K562 (cell line): ENCODE results near the gene PLRG1. TPM values are rescaled to one million over a fixed set of nuclear protein-coding genes. Genes with fewer than 3 reads are reported as not detected.

Experiments
- ATAC-seq: fragments of 200-7000 bp; cut with Tn5 transposase; 3 replicates; pipeline ENCODE4 v1.9.1; 2020; ENCODE audit warnings: moderate library complexity
- Bru-seq: library from RNA; stranded (reverse); fragments of 400-500 nt; gene quantifications from one replicate; lab custom pipeline; 2021; lab: Mats Ljungman, UMichigan
- BruChase-seq, 2 experiments: library from RNA; stranded (reverse); fragments of 400-500 nt; gene quantifications; one replicate each; lab custom pipeline; 2021; lab: Mats Ljungman, UMichigan
- BruUV-seq: library from RNA; stranded (reverse); fragments of 400-500 nt; replicated peaks from 2 replicates; lab custom pipeline; 2021; lab: Mats Ljungman, UMichigan
- CTCF ChIA-PET: fragments of 300-600 bp; formaldehyde crosslinking; extraction: SDS; loops from one replicate; lab custom pipeline; 2021; ENCODE audit warnings: low intra/inter-chr PET ratio; lab: Yijun Ruan, JAX
- POLR2A ChIA-PET: fragments of 300-600, 350-650 bp; sonication (Branson Sonifier 250); formaldehyde crosslinking; extraction: SDS; loops from one replicate; lab custom pipeline; 2021; ENCODE audit warnings: antibody characterized with exemption, inconsistent platforms; lab: Yijun Ruan, JAX
- DNase-seq, 4 experiments: peaks; one replicate each; pipeline versions ENCODE4 v3.0.0 to v3.0.0-alpha.2; 2011 to 2018; ENCODE audit warnings: low spot score in 3 of 4, mixed read lengths in 3 of 4; ENCODE audit errors: extremely low read depth in 1 of 4
- FAIRE-seq: peaks from 2 replicates; lab custom pipeline; 2011; peaks lifted over from hg19 to GRCh38; lab: Jason Lieb, UNC
- H2AFZ ChIP-seq: 2 replicates; pipeline ENCODE4 v1.6.0; 2011; ENCODE audit warnings: low read depth, low read length, control low read depth, inconsistent platforms
- H3K27ac ChIP-seq: fragments of 200-600 bp; 3 replicates; pipeline ENCODE4 v1.8.0; 2011; ENCODE audit warnings: low read depth, mild to moderate bottlenecking, control low read depth, inconsistent platforms, low read length, moderate library complexity, mixed read lengths; ENCODE audit errors: extremely low read depth
- H3K27me3 ChIP-seq, 2 experiments: fragments of 300-600 bp in 1 of 2; 2 replicates in 1 of 2; 3 replicates in 1 of 2; pipeline versions ENCODE4 v1.6.0 to v1.8.0; 2011; ENCODE audit warnings: inconsistent platforms in 2 of 2, low read length in 2 of 2, mild to moderate bottlenecking in 1 of 2, mixed read lengths in 1 of 2, moderate library complexity in 1 of 2; ENCODE audit not compliant: control insufficient read depth in 2 of 2, insufficient read depth in 2 of 2
- H3K36me3 ChIP-seq: fragments of 300-600 bp; 3 replicates; pipeline ENCODE4 v1.8.0; 2011; ENCODE audit warnings: mild to moderate bottlenecking, low read length, inconsistent platforms; ENCODE audit not compliant: control insufficient read depth, insufficient read depth
- H3K4me1 ChIP-seq, 2 experiments: fragments of 200-600 bp in 1 of 2; replicated peaks in 1 of 2; 2 replicates in 1 of 2; 3 replicates in 1 of 2; pipeline versions ENCODE4 v1.5.1 to v1.8.0; 2011; ENCODE audit warnings: inconsistent platforms in 2 of 2, low read length in 2 of 2, mild to moderate bottlenecking in 1 of 2, mixed read lengths in 1 of 2, moderate library complexity in 1 of 2; ENCODE audit not compliant: control insufficient read depth in 2 of 2, insufficient read depth in 2 of 2
- H3K4me2 ChIP-seq: 2 replicates; pipeline ENCODE4 v1.6.1; 2011; ENCODE audit warnings: low read length, control low read depth, inconsistent platforms, mixed read lengths; ENCODE audit not compliant: insufficient read depth
- H3K4me3 ChIP-seq: fragments of 200-600 bp; sonication (generic), shearing (Covaris generic); 2 replicates; pipeline ENCODE4 v1.5.1; 2016; ENCODE audit warnings: control low read depth, inconsistent platforms
- H3K79me2 ChIP-seq: fragments of 200-600 bp; 3 replicates; pipeline ENCODE4 v1.8.0; 2011; ENCODE audit warnings: low read length, inconsistent platforms; ENCODE audit not compliant: control insufficient read depth, insufficient read depth
- H3K9ac ChIP-seq, 2 experiments: 2 replicates each; pipeline versions ENCODE4 v1.6.0 to v1.6.1; 2011; ENCODE audit warnings: low read depth in 2 of 2, low read length in 2 of 2, control low read depth in 1 of 2, inconsistent platforms in 1 of 2, mild to moderate bottlenecking in 1 of 2, mixed read lengths in 1 of 2; ENCODE audit not compliant: insufficient read depth in 1 of 2
- H3K9me1 ChIP-seq: one replicate; pipeline ENCODE4 v1.6.0; 2011; ENCODE audit warnings: inconsistent platforms, mild to moderate bottlenecking, low read length, moderate library complexity; ENCODE audit not compliant: control insufficient read depth, insufficient read depth
- H3K9me3 ChIP-seq: replicated peaks from 2 replicates; pipeline ENCODE4 v1.5.1; 2011; ENCODE audit warnings: low read depth, low read length, inconsistent platforms; ENCODE audit not compliant: control insufficient read depth, insufficient read depth
- H4K20me1 ChIP-seq: replicated peaks from 2 replicates; pipeline ENCODE4 v1.6.1; 2011; ENCODE audit warnings: low read length, inconsistent platforms, mixed read lengths; ENCODE audit not compliant: control insufficient read depth, insufficient read depth
- CBFA2T3 ChIP-seq: fragments of 450-650 bp; IDR thresholded peaks from 2 replicates; pipeline ENCODE4 v1.6.1; 2017
- CEBPG ChIP-seq, 3 experiments: fragments of 200-800 bp in 1 of 3; sonication (Bioruptor generic) in 1 of 3; sonication (generic) in 1 of 3; formaldehyde crosslinking in 1 of 3; IDR thresholded peaks in 2 of 3; conservative IDR thresholded peaks in 1 of 3; 2 replicates each; pipeline versions ENCODE4 v1.6.1 to v1.8.0; 2016 to 2022; ENCODE audit warnings: missing compliant biosample characterization in 2 of 3, missing genetic modification characterization in 2 of 3, mild to moderate bottlenecking in 1 of 3, missing genetic modification reagents in 1 of 3
- MTA3 ChIP-seq: fragments of 450-650 bp; formaldehyde crosslinking; IDR thresholded peaks from 2 replicates; pipeline ENCODE4 v1.6.1; 2017; ENCODE audit warnings: mild to moderate bottlenecking, borderline replicate concordance
- POLR2AphosphoS5 ChIP-seq: IDR thresholded peaks from 2 replicates; pipeline ENCODE4 v1.6.1; 2011; ENCODE audit warnings: mild to moderate bottlenecking, low read depth, low read length, moderate library complexity; ENCODE audit not compliant: control insufficient read depth, insufficient read depth
- SP1 ChIP-seq: sonication (generic); formaldehyde crosslinking; IDR thresholded peaks from 2 replicates; pipeline ENCODE4 v1.8.1; 2022; ENCODE audit warnings: mild to moderate bottlenecking, missing genetic modification reagents
- ZEB2 ChIP-seq: fragments of 450-650 bp; IDR thresholded peaks from 2 replicates; pipeline ENCODE4 v1.6.1; 2016
- WGBS: fragments of 100-300 bp; shearing (Covaris generic); methylation state at CpG from one replicate; pipeline ENCODE4 v1.1.6; 2016; ENCODE audit warnings: low coverage, mixed read lengths; ENCODE audit not compliant: insufficient coverage; ENCODE audit errors: missing lambda C conversion rate; 5-methylcytosine and 5-hydroxymethylcytosine counted together
- in situ Hi-C: fragments of 300-500 bp; cut with MboI; formaldehyde crosslinking; loops from 4 replicates; pipeline ENCODE4 v1.15.0; 2018; ENCODE audit warnings: inconsistent platforms, mixed read lengths
- intact Hi-C: fragments of 100-400 bp; cut with micrococcal nuclease; formaldehyde crosslinking; loops from 2 replicates; pipeline ENCODE4 v1.14.2; 2022
- long read RNA-seq, 3 experiments: library from polyadenylated mRNA in 2 of 3; library from RNA in 1 of 3; unstranded in 2 of 3; stranded (forward) in 1 of 3; transcript quantifications; one replicate each; pipeline ENCODE4 v2.0.0, GENCODE V29; 2019 to 2022
- polyA minus RNA-seq, 3 experiments: library from RNA; depleted of rRNA, polyadenylated mRNA; stranded (reverse); fragments of >200 nt; gene quantifications; 2 replicates each; pipeline ENCODE4 v1.2.3, GENCODE V29; 2011
- polyA plus RNA-seq, 8 experiments: library from polyadenylated mRNA; depleted of rRNA in 4 of 8; stranded (reverse) in 5 of 8; unstranded in 3 of 8; fragments of >200 nt; fragmentation: Nextera tagmentation in 2 of 8; fragmentation: Illumina TruSeq in 1 of 8; extraction: Ambion mirVana in 2 of 8; extraction: Trizol in 1 of 8; gene quantifications; 2 replicates each; pipeline versions ENCODE4 v1.2.1 to v1.2.3, GENCODE V29; 2011 to 2014; ENCODE audit warnings: inconsistent platforms in 1 of 8, missing spikeins in 1 of 8
- total RNA-seq, 7 experiments: library from RNA; depleted of rRNA in 6 of 7; stranded (reverse); fragments of >200 nt in 6 of 7; fragmentation: Illumina TruSeq in 2 of 7; extraction: Trizol in 2 of 7; gene quantifications; 2 replicates each; pipeline versions ENCODE4 v1.2.1 to v1.2.3, GENCODE V29; 2011 to 2021; ENCODE audit warnings: low replicate concordance in 1 of 7

PLRG1 gene
- 71.5 and 148 TPM in 2 replicates for total RNA-seq (2011; cell fraction: chromatin; rRNA removed; ENCODE audit: low replicate concordance)
- 34.5 and 37.6 TPM in 2 replicates for total RNA-seq (2011; cell fraction: nucleolus; rRNA removed)
- total RNA-seq (2011; cell fraction: nucleoplasm; rRNA removed) = 54.0 and 76.6 TPM in 2 replicates
- total RNA-seq (2014; rRNA removed) = 48.0 and 53.1 TPM in 2 replicates
- total RNA-seq (2014; rRNA removed; fragmentation: Illumina TruSeq; extraction: Trizol) = 120 and 142 TPM in 2 replicates
- 67.3 and 68.9 TPM in 2 replicates for total RNA-seq (2015; rRNA removed; fragmentation: Illumina TruSeq; extraction: Trizol)
- total RNA-seq (2021) = 121 and 122 TPM in 2 replicates
- 141 and 204 TPM in 2 replicates for polyA plus RNA-seq (2011; rRNA removed)
- polyA plus RNA-seq (2011; cell fraction: cytosol; rRNA removed) = 73.8 and 75.2 TPM in 2 replicates
- polyA plus RNA-seq (2011; cell fraction: nucleus; rRNA removed) = 90.1 and 129 TPM in 2 replicates
- polyA plus RNA-seq (2012) = 100.0 and 100 TPM in 2 replicates
- polyA plus RNA-seq (2014; fragmentation: Illumina TruSeq; extraction: Trizol) = 114 and 116 TPM in 2 replicates
- 100 to 1,000 TPM; 218 to 248 TPM for polyA plus RNA-seq (2014; fragmentation: Nextera tagmentation; extraction: Ambion mirVana)
- 107 and 118 TPM in 2 replicates for polyA plus RNA-seq (2014; rRNA removed)
- polyA minus RNA-seq (2011; rRNA and poly(A)+ RNA removed) = 186 and 209 TPM in 2 replicates
- 29.1 and 65.3 TPM in 2 replicates for polyA minus RNA-seq (2011; cell fraction: cytosol; rRNA and poly(A)+ RNA removed)
- 64.1 and 138 TPM in 2 replicates for polyA minus RNA-seq (2011; cell fraction: nucleus; rRNA and poly(A)+ RNA removed)
- Bru-seq, nascent RNA = percentile 90 among the genes with signal in this experiment
- BruChase-seq, experiment 1, labeled RNA remaining after a 2-hour chase = percentile 92 among the genes with signal in this experiment
- BruChase-seq, experiment 2, labeled RNA remaining after a 6-hour chase = percentile 93 among the genes with signal in this experiment
- long read RNA-seq, experiment 1, transcript PLRG1-201 (15 exons, 1,673 nt) = minor isoform, 9 of 216 reads
- long read RNA-seq, experiment 1, transcript PLRG1-202 (15 exons, 3,351 nt) = major isoform, 154 of 216 reads
- long read RNA-seq, experiment 1, transcript PLRG1-212 (2 exons, 570 nt) = minor isoform, 5 of 216 reads
- long read RNA-seq, experiment 1, partial matches to known transcripts = 14 of 216 reads
- long read RNA-seq, experiment 1, other reads (novel, unspliced or antisense) = 34 of 216 reads
- long read RNA-seq, experiment 2, transcript PLRG1-202 (15 exons, 3,351 nt) = major isoform, 32 of 75 reads
- long read RNA-seq, experiment 2, partial matches to known transcripts = 6 of 75 reads
- long read RNA-seq, experiment 2, other reads (novel, unspliced or antisense) = 37 of 75 reads
- long read RNA-seq, experiment 3, transcript PLRG1-202 (15 exons, 3,351 nt) = major isoform, 85 of 112 reads
- long read RNA-seq, experiment 3, partial matches to known transcripts = 7 of 112 reads
- long read RNA-seq, experiment 3, other reads (novel, unspliced or antisense) = 18 of 112 reads

- FAIRE-seq (peak; percentile 98), ATAC-seq (peak; percentile 97), DNase-seq (peak; percentile 96 to 98 (median 96))
- Histone ChIP-seq H2AFZ (peak within 1 kb of the TSS; percentile 96), H3K4me2 (peak within 1 kb of the TSS; percentile 97), H3K9me1 (no peaks in the 10 kb centered on the region), H3K4me1 (peaks cover 0 to 7% of the 10 kb centered on the region in 2 experiments; a peak in 1 of 5 replicates), H3K27ac (peak within 1 kb of the TSS; percentile 73), H4K20me1 (no peaks in the 10 kb centered on the region), H3K27me3 (no peaks in the 10 kb centered on the region), H3K79me2 (peaks cover 29% of the 10 kb centered on the region), H3K9ac (peak within 1 kb of the TSS; percentile 82 to 95), H3K4me3 (peak within 1 kb of the TSS; percentile 74), H3K36me3 (peaks cover 27% of the 10 kb centered on the region), H3K9me3 (no peaks in the 10 kb centered on the region)
- BruUV-seq = TSS peak; percentile 73
- in situ Hi-C loops (loop anchor here (5.0 kb wide), 1 partner anchor 67 kb away; no protein-coding TSS in a partner anchor), intact Hi-C loops (loop anchor here (5.0 to 10.0 kb wide), 2 partner anchors 778 to 1405 kb away; partner anchors contain the start of gene CTSO)
- CTCF ChIA-PET = no interaction called here
- POLR2A ChIA-PET = interaction anchor here (0.6 to 1.9 kb wide), 7 partner anchors 13 to 651 kb away, joined by 3 to 9 read pairs (median 3); partner anchors contain the start of gene RBM46
- under 1% methylated on average over 51 of the region's 51 CpGs for WGBS
- TF ChIP-seq CBFA2T3 (no peak), POLR2AphosphoS5 (peak; percentile 82), SP1 (CRISPR knock-in tag) (peak; percentile 44; the same call in 1 of the 2 replicates), CEBPG (CRISPR knock-in tag; IDR thresholded peaks at IDR 0.05) (peak; percentile 98), CEBPG (tag; conservative IDR thresholded peaks at IDR 0.05 in 1 of 2, IDR thresholded peaks at IDR 0.05 in 1 of 2) (peak; percentile 80 to 85), ZEB2 (0 out of 2 replicates have a peak, but pooled peaks have one; percentile 40), MTA3 (0 out of 2 replicates have a peak, but pooled peaks have one; percentile 32)
These were observed at the start of gene PLRG1 for GRCh38 chr4:154549894-154550790. Gene PLRG1, minus strand, starts transcription at chr4:154550400. Its CDS starts 92 bp downstream, at chr4:154550308.
